Heart left ventricle (tissue), 13 donors: ENCODE measurements around the gene IFI16.

Experiments
- POLR2A ChIP-seq, 2 donors: fragments of 450-650 bp; IDR thresholded peaks; one replicate each; pipeline ENCODE4 v1.6.1; 2017; ENCODE audit warnings: antibody characterized with exemption in 2 of 2, mild to moderate bottlenecking in 2 of 2, moderate library complexity in 2 of 2
- TF ChIP-seq, protein P1 (sequence below), 12 donors: fragments of 200-600 bp; sonication (generic) in 4 of 12; IDR thresholded peaks; one replicate each; pipeline versions ENCODE4 v1.5.0 to v1.8.0; 2018 to 2022; ENCODE audit warnings: antibody characterized with exemption in 12 of 12, mild to moderate bottlenecking in 5 of 12
- donor health status: ischemic (EF 13 %, LVEDD 7.1; RV severe dilation, severe dysfunction).
- donor health status: DM: no; HTN: yes; CAD: no.
- donor health status: DM: no; HTN: no; CAD: no.
- donor health status: ischemic (EF 25% LVEDD 6.9; RV normal size, moderate dysfunction).
- donor health status: ischemic (EF 25% LVEDD 5.7; RV mildly dilated, moderate dysfunction).
- donor health status: ischemic (EF 35%, LVEDD 5.7; RV mildly dilated, moderate dysfunction).
- donor health status: nonischemic (EF 11% LVEDD 7.7; RV severe dilation, severe dysfunction).
- donor health status: DM: yes; HTN: yes; CAD: no.
- donor health status: PGD.
- donor health status: ischemic (EF 29% LVEDD 5.4; RV normal size, mild dysfunction).
- donor health status: nonischemic (EF 23%, LVEDD 6.1; RV moderate dilation, normal function).

GRCh38 chr1:158969166-158969565 is 40.5 kb upstream of the IFI16 start:
- TF ChIP-seq, protein P1, sequence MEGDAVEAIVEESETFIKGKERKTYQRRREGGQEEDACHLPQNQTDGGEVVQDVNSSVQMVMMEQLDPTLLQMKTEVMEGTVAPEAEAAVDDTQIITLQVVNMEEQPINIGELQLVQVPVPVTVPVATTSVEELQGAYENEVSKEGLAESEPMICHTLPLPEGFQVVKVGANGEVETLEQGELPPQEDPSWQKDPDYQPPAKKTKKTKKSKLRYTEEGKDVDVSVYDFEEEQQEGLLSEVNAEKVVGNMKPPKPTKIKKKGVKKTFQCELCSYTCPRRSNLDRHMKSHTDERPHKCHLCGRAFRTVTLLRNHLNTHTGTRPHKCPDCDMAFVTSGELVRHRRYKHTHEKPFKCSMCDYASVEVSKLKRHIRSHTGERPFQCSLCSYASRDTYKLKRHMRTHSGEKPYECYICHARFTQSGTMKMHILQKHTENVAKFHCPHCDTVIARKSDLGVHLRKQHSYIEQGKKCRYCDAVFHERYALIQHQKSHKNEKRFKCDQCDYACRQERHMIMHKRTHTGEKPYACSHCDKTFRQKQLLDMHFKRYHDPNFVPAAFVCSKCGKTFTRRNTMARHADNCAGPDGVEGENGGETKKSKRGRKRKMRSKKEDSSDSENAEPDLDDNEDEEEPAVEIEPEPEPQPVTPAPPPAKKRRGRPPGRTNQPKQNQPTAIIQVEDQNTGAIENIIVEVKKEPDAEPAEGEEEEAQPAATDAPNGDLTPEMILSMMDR (IDR thresholded peaks at IDR 0.05) = no peak
- TF ChIP-seq POLR2A (IDR thresholded peaks at IDR 0.05) = no peak
